ENCODE data around the gene RAB3B.
"Not testable (repeated sequence)": the region's sequence is repeated elsewhere in the genome, so short reads cannot be mapped to it uniquely, and the experiment has no call there.

RAB3B gene

GRCh38 chr1:52008071-52008809, 17.7 kb upstream of the RAB3B start:
- H3K4me3 ChIP-seq (ENCODE audit: low read length), result no peak overlapping the region
- peaks cover 15% of the 10 kb centered on the region for H3K4me1 ChIP-seq (ENCODE audit: control insufficient read depth, low read depth, low read length)
- no peaks in the 10 kb centered on the region for H3K27me3 ChIP-seq (ENCODE audit: control insufficient read depth, insufficient read depth, low read length)
- H3K9ac ChIP-seq (ENCODE audit: low read length), result no peak overlapping the region
- H3K9me3 ChIP-seq (ENCODE audit: control insufficient read depth, low read depth, low read length), result no peaks in the 10 kb centered on the region
- H3K27ac ChIP-seq (ENCODE audit: low read length), result no peak overlapping the region
- H3K36me3 ChIP-seq (ENCODE audit: control insufficient read depth, low read depth, low read length), result no peaks in the 10 kb centered on the region

- H3K36me3 ChIP-seq (ENCODE audit: control insufficient read depth, low read depth, low read length), result no peaks in the 10 kb centered on the region
- H3K9ac ChIP-seq (ENCODE audit: low read length), result peak overlapping the region; percentile 16
- H3K27me3 ChIP-seq (ENCODE audit: control insufficient read depth, insufficient read depth, low read length), result no peaks in the 10 kb centered on the region
- H3K4me1 ChIP-seq (ENCODE audit: control insufficient read depth, low read depth, low read length), result peaks cover 15% of the 10 kb centered on the region
- H3K9me3 ChIP-seq (ENCODE audit: control insufficient read depth, low read depth, low read length), result no peaks in the 10 kb centered on the region
- no peak overlapping the region for H3K4me3 ChIP-seq (ENCODE audit: low read length)
- no peak overlapping the region for H3K27ac ChIP-seq (ENCODE audit: low read length)
Measured at GRCh38 chr1:52007215-52008002, 16.9 kb upstream of the RAB3B start.

DNA sequence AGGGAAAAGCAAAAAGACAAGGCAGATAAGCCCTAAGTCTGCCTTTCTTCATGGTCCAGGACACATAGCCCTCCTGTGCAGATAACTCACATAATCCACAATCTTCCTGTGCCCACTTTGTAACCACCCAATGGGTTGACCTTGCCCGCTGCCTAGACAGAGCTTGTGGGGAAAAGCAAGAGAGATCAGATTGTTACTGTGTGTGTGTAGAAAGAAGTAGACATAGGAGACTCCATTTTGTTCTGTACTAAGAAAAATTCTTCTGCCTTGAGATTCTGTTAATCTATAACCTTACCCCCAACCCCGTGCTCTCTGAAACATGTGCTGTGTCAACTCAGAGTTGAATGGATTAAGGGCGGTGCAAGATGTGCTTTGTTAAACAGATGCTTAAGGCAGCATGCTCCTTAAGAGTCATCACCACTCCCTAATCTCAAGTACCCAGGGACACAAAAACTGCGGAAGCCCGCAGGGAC, 15.6 kb upstream of the RAB3B start:
- H3K9me3 ChIP-seq (ENCODE audit: control insufficient read depth, low read depth, low read length); H3K27me3 ChIP-seq (ENCODE audit: control insufficient read depth, insufficient read depth, low read length); H3K4me3 ChIP-seq (ENCODE audit: low read length); H3K36me3 ChIP-seq (ENCODE audit: control insufficient read depth, low read depth, low read length): not testable (repeated sequence)
- H3K27ac ChIP-seq (ENCODE audit: low read length), result peak overlapping the region; percentile 13
- peaks cover 15% of the 10 kb centered on the region for H3K4me1 ChIP-seq (ENCODE audit: control insufficient read depth, low read depth, low read length)
- H3K9ac ChIP-seq (ENCODE audit: low read length), result peak overlapping the region; percentile 11

- not testable (repeated sequence) for H3K4me3 ChIP-seq (ENCODE audit: low read length); H3K36me3 ChIP-seq (ENCODE audit: control insufficient read depth, low read depth, low read length); H3K9me3 ChIP-seq (ENCODE audit: control insufficient read depth, low read depth, low read length); H3K27me3 ChIP-seq (ENCODE audit: control insufficient read depth, insufficient read depth, low read length)
- Histone ChIP-seq H3K9ac (ENCODE audit: low read length) (peak overlapping the region; percentile 11), H3K4me1 (ENCODE audit: control insufficient read depth, low read depth, low read length) (peaks cover 15% of the 10 kb centered on the region), H3K27ac (ENCODE audit: low read length) (peak overlapping the region; percentile 13)
Measured at GRCh38 chr1:52005548-52005947, 15.0 kb upstream of the RAB3B start.

- Histone ChIP-seq H3K4me3 (ENCODE audit: low read length) (no peak overlapping the region), H3K27me3 (ENCODE audit: control insufficient read depth, insufficient read depth, low read length) (no peaks in the 10 kb centered on the region), H3K4me1 (ENCODE audit: control insufficient read depth, low read depth, low read length) (peaks cover 15% of the 10 kb centered on the region), H3K36me3 (ENCODE audit: control insufficient read depth, low read depth, low read length) (no peaks in the 10 kb centered on the region), H3K27ac (ENCODE audit: low read length) (no peak overlapping the region), H3K9me3 (ENCODE audit: control insufficient read depth, low read depth, low read length) (no peaks in the 10 kb centered on the region), H3K9ac (ENCODE audit: low read length) (no peak overlapping the region)
Measured at GRCh38 chr1:52003877-52004276, 13.4 kb upstream of the RAB3B start.

DNA sequence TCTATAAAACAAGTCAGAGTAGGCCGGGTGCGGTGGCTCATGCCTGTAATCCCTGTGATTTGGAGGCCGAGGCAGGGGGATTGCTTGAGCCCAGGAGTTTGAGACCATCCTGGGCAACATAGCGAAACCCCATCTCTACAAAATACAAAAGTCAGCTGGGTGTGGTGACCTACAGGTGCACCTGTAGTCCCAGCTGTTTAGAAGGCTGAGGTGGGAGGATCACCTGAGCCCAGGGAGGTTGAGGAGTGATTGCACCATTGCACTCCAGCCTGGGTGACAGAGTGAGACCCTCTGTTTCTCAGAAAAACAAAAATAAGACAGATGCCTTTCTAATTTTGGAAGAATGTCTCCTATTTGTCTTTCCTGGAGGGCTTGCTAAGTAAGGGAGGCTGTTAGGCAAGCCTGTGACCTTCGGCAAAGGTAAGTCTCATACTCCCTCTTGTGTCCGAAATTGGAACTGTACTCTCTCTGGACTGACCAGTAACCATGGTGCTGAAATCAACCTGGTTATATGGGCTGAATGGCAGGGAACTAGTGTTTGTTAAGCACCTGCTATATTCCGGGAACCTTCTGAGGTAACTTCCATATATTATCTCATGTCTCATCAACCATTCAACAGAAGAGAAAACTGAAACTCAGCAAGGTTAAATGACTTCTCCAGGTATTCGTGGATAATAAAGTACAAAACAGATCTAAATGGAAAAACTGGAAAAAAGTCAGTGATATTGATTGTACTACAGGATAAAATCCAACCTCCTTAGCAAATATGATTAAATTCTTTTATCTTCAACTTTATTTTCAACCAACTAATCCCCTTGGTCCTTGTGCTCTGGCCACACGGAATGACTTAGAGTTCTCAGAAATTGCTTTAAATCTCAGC, 11.8 kb upstream of the RAB3B start:
- no peak overlapping the region for H3K9ac ChIP-seq (ENCODE audit: low read length)
- no peak overlapping the region for H3K4me3 ChIP-seq (ENCODE audit: low read length)
- no peaks in the 10 kb centered on the region for H3K9me3 ChIP-seq (ENCODE audit: control insufficient read depth, low read depth, low read length)
- H3K36me3 ChIP-seq (ENCODE audit: control insufficient read depth, low read depth, low read length), result no peaks in the 10 kb centered on the region
- no peak overlapping the region for H3K27ac ChIP-seq (ENCODE audit: low read length)
- H3K27me3 ChIP-seq (ENCODE audit: control insufficient read depth, insufficient read depth, low read length), result no peaks in the 10 kb centered on the region
- H3K4me1 ChIP-seq (ENCODE audit: control insufficient read depth, low read depth, low read length), result peaks cover 16% of the 10 kb centered on the region

DNA sequence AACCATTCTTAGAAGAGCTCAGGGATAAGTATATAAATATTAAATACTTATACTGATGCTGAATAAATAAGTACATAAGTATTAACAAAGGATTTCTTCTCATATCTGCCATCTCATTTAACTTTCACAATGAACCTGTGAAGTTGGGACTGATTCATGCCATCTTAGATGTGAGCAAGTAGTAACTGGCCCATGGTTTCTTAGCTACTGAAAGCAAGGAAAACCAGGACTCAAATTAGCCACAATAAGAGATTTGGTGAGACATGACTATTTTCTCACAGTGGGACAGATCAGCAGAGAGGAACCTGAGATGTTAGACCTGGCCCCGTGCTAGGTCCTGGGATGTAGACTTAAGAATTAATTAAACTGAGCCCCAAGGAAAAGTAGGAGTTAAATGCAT, 8.2 kb upstream of the RAB3B start:
- peaks cover 4% of the 10 kb centered on the region for H3K4me1 ChIP-seq (ENCODE audit: control insufficient read depth, low read depth, low read length)
- H3K9ac ChIP-seq (ENCODE audit: low read length), result no peak overlapping the region
- H3K27me3 ChIP-seq (ENCODE audit: control insufficient read depth, insufficient read depth, low read length), result no peaks in the 10 kb centered on the region
- H3K36me3 ChIP-seq (ENCODE audit: control insufficient read depth, low read depth, low read length), result no peaks in the 10 kb centered on the region
- no peaks in the 10 kb centered on the region for H3K9me3 ChIP-seq (ENCODE audit: control insufficient read depth, low read depth, low read length)
- H3K27ac ChIP-seq (ENCODE audit: low read length), result no peak overlapping the region
- H3K4me3 ChIP-seq (ENCODE audit: low read length), result no peak overlapping the region

DNA sequence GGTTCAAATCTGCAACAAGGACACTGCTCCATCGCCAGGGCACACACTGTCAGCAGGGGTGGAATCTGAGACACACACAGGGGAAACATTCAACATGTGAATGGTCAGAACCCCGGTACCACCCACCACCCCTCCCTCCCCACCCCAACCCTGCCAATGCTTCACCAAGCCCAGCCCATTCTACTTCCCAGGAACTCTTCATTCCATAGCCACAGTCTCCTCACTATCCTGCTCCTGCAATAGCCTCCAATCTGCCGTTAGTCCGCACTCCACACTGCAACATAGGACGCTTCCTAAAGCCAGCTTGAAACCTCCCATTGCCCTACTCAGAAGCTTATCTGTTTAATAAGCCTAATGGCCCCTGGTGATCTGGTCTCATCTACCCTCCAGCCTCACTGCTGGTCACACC, 7.5 kb upstream of the RAB3B start:
- no peaks in the 10 kb centered on the region for H3K36me3 ChIP-seq (ENCODE audit: control insufficient read depth, low read depth, low read length)
- no peaks in the 10 kb centered on the region for H3K27me3 ChIP-seq (ENCODE audit: control insufficient read depth, insufficient read depth, low read length)
- peaks cover 4% of the 10 kb centered on the region for H3K4me1 ChIP-seq (ENCODE audit: control insufficient read depth, low read depth, low read length)

DNA sequence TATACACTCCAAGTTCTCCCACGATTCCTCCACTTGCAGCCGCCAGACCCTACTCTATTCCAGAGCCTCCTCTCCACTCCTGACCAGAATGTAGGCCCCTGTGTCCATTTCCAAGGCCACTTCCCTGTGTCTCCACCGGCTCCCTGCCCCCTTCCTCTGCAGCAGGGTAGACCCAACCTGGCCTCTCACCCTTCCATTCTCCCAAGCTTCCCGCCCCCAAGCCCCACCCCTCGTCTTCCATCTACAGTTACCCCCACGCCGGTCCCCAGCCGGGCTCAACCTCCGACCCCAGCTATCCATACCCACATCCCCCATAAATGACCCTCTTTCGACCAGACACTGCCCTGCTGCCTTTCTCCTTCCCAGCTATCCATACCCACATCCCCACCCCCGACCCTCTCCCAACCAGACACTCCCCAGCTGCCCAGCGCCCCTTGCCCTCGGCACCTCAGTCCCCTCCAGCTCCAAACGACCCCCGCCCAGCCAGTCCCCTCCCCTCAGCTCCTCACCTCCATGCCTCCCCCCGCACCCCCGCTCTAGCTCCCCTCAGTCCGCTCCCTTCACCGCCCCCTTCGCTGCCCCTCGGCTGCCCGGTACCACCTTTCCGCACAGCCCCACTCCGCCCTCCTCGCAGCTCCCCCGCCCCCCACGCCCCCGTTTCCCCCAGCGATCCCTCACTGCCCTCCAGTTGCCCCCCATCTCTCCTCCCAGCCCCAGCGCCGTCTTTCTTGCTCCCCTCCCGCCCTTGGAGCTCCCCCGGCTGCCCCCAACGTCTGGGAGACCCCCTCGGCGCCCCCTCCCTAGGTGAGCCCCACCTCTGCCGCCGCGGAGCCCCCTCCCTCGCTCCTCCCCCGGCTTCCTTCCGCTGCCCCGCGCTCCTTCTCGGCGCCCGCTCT, 670 bp downstream of the RAB3B start:
- no peaks in the 10 kb centered on the region for H3K9me3 ChIP-seq (ENCODE audit: control insufficient read depth, low read depth, low read length)
- H3K27me3 ChIP-seq (ENCODE audit: control insufficient read depth, insufficient read depth, low read length), result peaks cover 10% of the 10 kb centered on the region
- peak overlapping the region; percentile 65 for H3K4me3 ChIP-seq (ENCODE audit: low read length)
- H3K36me3 ChIP-seq (ENCODE audit: control insufficient read depth, low read depth, low read length), result no peaks in the 10 kb centered on the region
- H3K9ac ChIP-seq (ENCODE audit: low read length), result peak overlapping the region; percentile 42
- H3K27ac ChIP-seq (ENCODE audit: low read length), result no peak overlapping the region
- peaks cover 13% of the 10 kb centered on the region for H3K4me1 ChIP-seq (ENCODE audit: control insufficient read depth, low read depth, low read length)

More for the DNA sequence above, 7.5 kb upstream of the RAB3B start:
- no peak overlapping the region for H3K4me3 ChIP-seq (ENCODE audit: low read length)
- no peak overlapping the region for H3K27ac ChIP-seq (ENCODE audit: low read length)
- no peaks in the 10 kb centered on the region for H3K9me3 ChIP-seq (ENCODE audit: control insufficient read depth, low read depth, low read length)
- H3K9ac ChIP-seq (ENCODE audit: low read length), result no peak overlapping the region

DNA sequence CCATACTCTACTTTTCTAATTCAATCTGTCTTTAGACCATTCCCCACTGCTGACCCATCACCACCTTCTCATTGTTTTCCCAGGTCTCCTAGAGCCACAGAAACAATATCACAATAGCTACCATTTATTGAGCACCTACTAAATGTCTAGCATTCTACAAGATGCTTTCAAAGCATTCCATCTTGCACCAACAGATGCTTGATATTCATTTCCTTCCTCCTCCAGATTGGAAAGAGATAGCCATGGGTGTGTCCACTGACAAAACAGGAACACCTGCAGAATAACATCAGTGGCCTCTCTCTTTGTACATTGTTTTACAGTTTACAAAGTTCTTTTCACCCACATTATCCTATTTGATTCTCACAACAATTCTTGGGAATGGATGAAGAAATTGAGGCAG, 2.2 kb downstream of the RAB3B start:
- Histone ChIP-seq H3K36me3 (ENCODE audit: control insufficient read depth, low read depth, low read length) (no peaks in the 10 kb centered on the region), H3K27me3 (ENCODE audit: control insufficient read depth, insufficient read depth, low read length) (peaks cover 10% of the 10 kb centered on the region), H3K27ac (ENCODE audit: low read length) (no peak overlapping the region), H3K4me3 (ENCODE audit: low read length) (no peak overlapping the region), H3K4me1 (ENCODE audit: control insufficient read depth, low read depth, low read length) (peaks cover 13% of the 10 kb centered on the region), H3K9me3 (ENCODE audit: control insufficient read depth, low read depth, low read length) (no peaks in the 10 kb centered on the region), H3K9ac (ENCODE audit: low read length) (no peak overlapping the region)
